Right lobe of liver (tissue), 4 donors: ENCODE results near the gene E2F6.

ENCODE experiments used
- CTCF ChIP-seq, 4 donors: fragments of 200-600 bp in 3 of 4; fragments of 450-650 bp in 1 of 4; IDR thresholded peaks; one replicate each; pipeline versions ENCODE4 v1.5.1 to v1.8.0; 2016 to 2022; ENCODE audit warnings: antibody characterized with exemption in 4 of 4, mild to moderate bottlenecking in 2 of 4
- POLR2A ChIP-seq: fragments of 450-650 bp; IDR thresholded peaks from one replicate; pipeline ENCODE4 v1.6.1; 2017; ENCODE audit warnings: antibody characterized with exemption, mild to moderate bottlenecking
- donor health status: DM: no; HTN: no; CAD: no.
- donor health status: DM: no; HTN: no; CAD: no.
- donor health status: DM: no; HTN: yes; CAD: no.

- TF ChIP-seq CTCF (IDR thresholded peaks at IDR 0.05) (no peak), POLR2A (no peak)
Observed at GRCh38 chr2:11473659-11474433, 7.9 kb upstream of the E2F6 start.
